Liver (tissue), 3 donors: ENCODE results near the gene PRIMA1.

Experiments
- SP1 ChIP-seq: IDR thresholded peaks from 2 replicates; pipeline ENCODE4 v1.6.1; 2018; ENCODE audit warnings: antibody characterized with exemption, mild to moderate bottlenecking
- TAF1 ChIP-seq: conservative IDR thresholded peaks from 2 replicates; pipeline ENCODE4 v1.6.1; 2016; ENCODE audit warnings: antibody characterized with exemption, mild to moderate bottlenecking
- TF ChIP-seq, protein P1 (sequence below): fragments of 150-350 bp; IDR thresholded peaks from 2 replicates; pipeline ENCODE4 v1.5.1; 2017; ENCODE audit warnings: improper control_type of control experiment, low read depth, low read length; ENCODE audit not compliant: missing input control
- donor health status: healthy.
- donor health status: healthy.

DNA sequence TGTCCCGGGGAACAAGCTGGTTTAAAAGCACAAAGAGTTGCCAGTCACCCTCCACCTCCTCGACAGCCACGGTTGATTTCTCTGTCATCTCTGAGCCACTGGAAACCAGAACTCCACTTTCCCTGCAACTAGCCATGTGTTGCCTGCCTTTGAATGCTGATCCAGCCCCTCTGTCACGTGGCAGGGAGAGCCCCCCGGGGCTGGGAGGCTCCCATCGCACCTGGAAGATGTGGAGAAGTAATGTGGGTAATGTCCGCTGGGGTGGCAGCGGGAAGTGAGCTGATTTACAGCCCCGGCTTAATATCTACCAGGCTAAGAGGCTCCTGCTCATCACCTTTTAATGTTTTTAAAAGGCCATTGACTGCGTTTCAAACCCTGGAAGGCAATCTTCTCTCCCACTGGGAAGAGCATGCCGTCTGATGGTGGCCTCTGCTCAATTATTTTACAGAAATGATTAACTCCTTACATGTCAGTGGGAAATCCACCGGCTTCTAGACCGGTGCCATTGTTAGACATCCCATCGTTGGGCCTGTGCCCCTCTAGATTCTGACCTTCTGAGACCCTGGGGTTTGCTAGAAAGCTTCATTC, 7.4 kb downstream of the PRIMA1 start:
- TF ChIP-seq TAF1 (no peak), SP1 (no peak)
- TF ChIP-seq, protein P1, sequence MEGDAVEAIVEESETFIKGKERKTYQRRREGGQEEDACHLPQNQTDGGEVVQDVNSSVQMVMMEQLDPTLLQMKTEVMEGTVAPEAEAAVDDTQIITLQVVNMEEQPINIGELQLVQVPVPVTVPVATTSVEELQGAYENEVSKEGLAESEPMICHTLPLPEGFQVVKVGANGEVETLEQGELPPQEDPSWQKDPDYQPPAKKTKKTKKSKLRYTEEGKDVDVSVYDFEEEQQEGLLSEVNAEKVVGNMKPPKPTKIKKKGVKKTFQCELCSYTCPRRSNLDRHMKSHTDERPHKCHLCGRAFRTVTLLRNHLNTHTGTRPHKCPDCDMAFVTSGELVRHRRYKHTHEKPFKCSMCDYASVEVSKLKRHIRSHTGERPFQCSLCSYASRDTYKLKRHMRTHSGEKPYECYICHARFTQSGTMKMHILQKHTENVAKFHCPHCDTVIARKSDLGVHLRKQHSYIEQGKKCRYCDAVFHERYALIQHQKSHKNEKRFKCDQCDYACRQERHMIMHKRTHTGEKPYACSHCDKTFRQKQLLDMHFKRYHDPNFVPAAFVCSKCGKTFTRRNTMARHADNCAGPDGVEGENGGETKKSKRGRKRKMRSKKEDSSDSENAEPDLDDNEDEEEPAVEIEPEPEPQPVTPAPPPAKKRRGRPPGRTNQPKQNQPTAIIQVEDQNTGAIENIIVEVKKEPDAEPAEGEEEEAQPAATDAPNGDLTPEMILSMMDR, result no peak
